ENCODE results near the gene DIP2C. TPM values are rescaled to one million over a fixed set of nuclear protein-coding genes. Genes with fewer than 3 reads are reported as not detected.

Gene DIP2C
- polyA plus RNA-seq, 1 of the 3 experiments (the other 2 are of a cell fraction): 8.7 TPM

DNA sequence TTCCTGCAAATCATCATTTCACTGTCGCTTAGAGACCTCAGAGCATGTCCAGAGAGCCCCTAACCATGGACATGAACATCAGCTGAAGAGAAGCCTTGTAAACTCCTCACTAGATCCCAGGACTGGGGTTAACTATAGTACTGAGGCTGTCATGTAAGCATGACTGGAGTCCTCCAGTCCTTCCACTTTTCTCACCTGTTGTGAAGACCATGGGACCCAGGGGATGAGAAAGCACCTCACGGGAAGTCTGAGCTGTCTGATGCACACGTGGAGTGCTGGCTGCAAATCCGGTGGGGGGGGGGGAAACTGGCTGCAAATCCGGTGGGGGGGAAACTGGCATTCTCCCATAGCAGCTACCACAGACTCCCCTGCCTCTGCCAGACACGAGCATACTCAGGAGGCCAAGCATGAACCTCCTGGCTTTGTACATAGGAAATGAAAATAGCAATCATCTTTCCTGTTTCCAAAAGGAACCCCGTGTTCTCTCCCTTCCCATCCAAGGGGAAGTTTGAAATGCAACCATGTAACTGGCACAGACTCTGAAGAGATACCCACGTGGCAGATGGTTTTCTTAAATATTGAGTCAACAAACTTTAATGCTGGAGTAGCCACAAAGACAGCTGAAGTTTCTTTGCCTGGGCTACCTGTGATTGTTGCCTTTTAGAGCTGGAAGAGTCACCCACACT, 292.8 kb downstream of the DIP2C start:
- no peak for DNase-seq
- POLR2A ChIA-PET: no interaction called here
- CTCF ChIA-PET: no interaction called here

More for the DNA sequence above, 292.8 kb downstream of the DIP2C start:
- Histone ChIP-seq H3K79me2 (ENCODE audit: insufficient read depth) (no peaks in the 10 kb centered on the region), H3K4me1 (ENCODE audit: control insufficient read depth in 1 of 2, insufficient read depth in 2 of 2, low read depth in 1 of 2, low read length in 1 of 2) (peaks cover 0 to 9% of the 10 kb centered on the region in 2 experiments; a peak in 1 of 4 replicates), H3K9me2 (no peaks in the 10 kb centered on the region), H4K20me1 (ENCODE audit: insufficient read depth) (no peaks in the 10 kb centered on the region), H3K27me3 (ENCODE audit: insufficient read depth) (no peaks in the 10 kb centered on the region), H3K9ac (no peak overlapping the region), H3K36me3 (replicated peaks in 1 of 2; ENCODE audit: control insufficient read depth in 1 of 2, insufficient read depth in 2 of 2, low read length in 1 of 2) (peaks cover 0 to under 1% of the 10 kb centered on the region in 2 experiments), H3F3A (replicated peaks; ENCODE audit: insufficient read depth) (no peaks in the 10 kb centered on the region), H3K27ac (ENCODE audit: low read depth in 2 of 2, low read length in 1 of 2) (no peak overlapping the region), H3K4me3 (ENCODE audit: low read depth in 2 of 2, low read length in 1 of 2) (no peak overlapping the region), H3K9me3 (no peaks in the 10 kb centered on the region), H2AFZ (ENCODE audit: low read depth) (no peak overlapping the region), H3K4me2 (no peak overlapping the region)
- no peak for TF ChIP-seq GABPA (IDR thresholded peaks at IDR 0.05; ENCODE audit: low read depth)
- no peak for TF ChIP-seq ELF1 (IDR thresholded peaks at IDR 0.05)
- TF ChIP-seq RFX5 (IDR thresholded peaks at IDR 0.05; ENCODE audit: low read length): no peak
- no peak for TF ChIP-seq YY1 (IDR thresholded peaks at IDR 0.05; ENCODE audit: low read depth)
- TF ChIP-seq, protein P1, sequence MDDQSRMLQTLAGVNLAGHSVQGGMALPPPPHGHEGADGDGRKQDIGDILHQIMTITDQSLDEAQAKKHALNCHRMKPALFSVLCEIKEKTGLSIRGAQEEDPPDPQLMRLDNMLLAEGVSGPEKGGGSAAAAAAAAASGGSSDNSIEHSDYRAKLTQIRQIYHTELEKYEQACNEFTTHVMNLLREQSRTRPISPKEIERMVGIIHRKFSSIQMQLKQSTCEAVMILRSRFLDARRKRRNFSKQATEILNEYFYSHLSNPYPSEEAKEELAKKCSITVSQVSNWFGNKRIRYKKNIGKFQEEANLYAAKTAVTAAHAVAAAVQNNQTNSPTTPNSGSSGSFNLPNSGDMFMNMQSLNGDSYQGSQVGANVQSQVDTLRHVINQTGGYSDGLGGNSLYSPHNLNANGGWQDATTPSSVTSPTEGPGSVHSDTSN (IDR thresholded peaks at IDR 0.05): no peak
- no peak for TF ChIP-seq NRF1 (IDR thresholded peaks at IDR 0.05; ENCODE audit: low read depth, low read length)
- TF ChIP-seq TEAD4 (IDR thresholded peaks at IDR 0.05; ENCODE audit: borderline replicate concordance, insufficient read depth): no peak
- no peak for TF ChIP-seq MXI1 (IDR thresholded peaks at IDR 0.05; ENCODE audit: low read depth, low read length)
- TF ChIP-seq EZH2phosphoT487 (IDR thresholded peaks at IDR 0.05; ENCODE audit: borderline replicate concordance, low read depth): no peak
- no peak for TF ChIP-seq EP300 (IDR thresholded peaks at IDR 0.05; ENCODE audit: borderline replicate concordance in 1 of 2, low read depth in 1 of 2, low read length in 1 of 2)
- no peak for TF ChIP-seq RCOR1 (IDR thresholded peaks at IDR 0.05; ENCODE audit: low read length)
- TF ChIP-seq SIN3A (IDR thresholded peaks at IDR 0.05; ENCODE audit: borderline replicate concordance, low read depth, low read length): no peak
- TF ChIP-seq SMC3 (IDR thresholded peaks at IDR 0.05; ENCODE audit: low read depth, low read length): no peak
- TF ChIP-seq RXRA (IDR thresholded peaks at IDR 0.05; ENCODE audit: borderline replicate concordance, low read depth): no peak
- no peak for TF ChIP-seq FOXM1 (IDR thresholded peaks at IDR 0.05; ENCODE audit: low read depth)
- TF ChIP-seq, protein P2, sequence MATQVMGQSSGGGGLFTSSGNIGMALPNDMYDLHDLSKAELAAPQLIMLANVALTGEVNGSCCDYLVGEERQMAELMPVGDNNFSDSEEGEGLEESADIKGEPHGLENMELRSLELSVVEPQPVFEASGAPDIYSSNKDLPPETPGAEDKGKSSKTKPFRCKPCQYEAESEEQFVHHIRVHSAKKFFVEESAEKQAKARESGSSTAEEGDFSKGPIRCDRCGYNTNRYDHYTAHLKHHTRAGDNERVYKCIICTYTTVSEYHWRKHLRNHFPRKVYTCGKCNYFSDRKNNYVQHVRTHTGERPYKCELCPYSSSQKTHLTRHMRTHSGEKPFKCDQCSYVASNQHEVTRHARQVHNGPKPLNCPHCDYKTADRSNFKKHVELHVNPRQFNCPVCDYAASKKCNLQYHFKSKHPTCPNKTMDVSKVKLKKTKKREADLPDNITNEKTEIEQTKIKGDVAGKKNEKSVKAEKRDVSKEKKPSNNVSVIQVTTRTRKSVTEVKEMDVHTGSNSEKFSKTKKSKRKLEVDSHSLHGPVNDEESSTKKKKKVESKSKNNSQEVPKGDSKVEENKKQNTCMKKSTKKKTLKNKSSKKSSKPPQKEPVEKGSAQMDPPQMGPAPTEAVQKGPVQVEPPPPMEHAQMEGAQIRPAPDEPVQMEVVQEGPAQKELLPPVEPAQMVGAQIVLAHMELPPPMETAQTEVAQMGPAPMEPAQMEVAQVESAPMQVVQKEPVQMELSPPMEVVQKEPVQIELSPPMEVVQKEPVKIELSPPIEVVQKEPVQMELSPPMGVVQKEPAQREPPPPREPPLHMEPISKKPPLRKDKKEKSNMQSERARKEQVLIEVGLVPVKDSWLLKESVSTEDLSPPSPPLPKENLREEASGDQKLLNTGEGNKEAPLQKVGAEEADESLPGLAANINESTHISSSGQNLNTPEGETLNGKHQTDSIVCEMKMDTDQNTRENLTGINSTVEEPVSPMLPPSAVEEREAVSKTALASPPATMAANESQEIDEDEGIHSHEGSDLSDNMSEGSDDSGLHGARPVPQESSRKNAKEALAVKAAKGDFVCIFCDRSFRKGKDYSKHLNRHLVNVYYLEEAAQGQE (IDR thresholded peaks at IDR 0.05; ENCODE audit: low read depth, low read length): no peak
- TF ChIP-seq, protein P3, sequence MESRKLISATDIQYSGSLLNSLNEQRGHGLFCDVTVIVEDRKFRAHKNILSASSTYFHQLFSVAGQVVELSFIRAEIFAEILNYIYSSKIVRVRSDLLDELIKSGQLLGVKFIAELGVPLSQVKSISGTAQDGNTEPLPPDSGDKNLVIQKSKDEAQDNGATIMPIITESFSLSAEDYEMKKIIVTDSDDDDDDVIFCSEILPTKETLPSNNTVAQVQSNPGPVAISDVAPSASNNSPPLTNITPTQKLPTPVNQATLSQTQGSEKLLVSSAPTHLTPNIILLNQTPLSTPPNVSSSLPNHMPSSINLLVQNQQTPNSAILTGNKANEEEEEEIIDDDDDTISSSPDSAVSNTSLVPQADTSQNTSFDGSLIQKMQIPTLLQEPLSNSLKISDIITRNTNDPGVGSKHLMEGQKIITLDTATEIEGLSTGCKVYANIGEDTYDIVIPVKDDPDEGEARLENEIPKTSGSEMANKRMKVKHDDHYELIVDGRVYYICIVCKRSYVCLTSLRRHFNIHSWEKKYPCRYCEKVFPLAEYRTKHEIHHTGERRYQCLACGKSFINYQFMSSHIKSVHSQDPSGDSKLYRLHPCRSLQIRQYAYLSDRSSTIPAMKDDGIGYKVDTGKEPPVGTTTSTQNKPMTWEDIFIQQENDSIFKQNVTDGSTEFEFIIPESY (IDR thresholded peaks at IDR 0.05; ENCODE audit: borderline replicate concordance, low read depth): no peak
- TF ChIP-seq, protein P4, sequence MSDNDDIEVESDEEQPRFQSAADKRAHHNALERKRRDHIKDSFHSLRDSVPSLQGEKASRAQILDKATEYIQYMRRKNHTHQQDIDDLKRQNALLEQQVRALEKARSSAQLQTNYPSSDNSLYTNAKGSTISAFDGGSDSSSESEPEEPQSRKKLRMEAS (IDR thresholded peaks at IDR 0.05; ENCODE audit: low read depth): no peak
- WGBS (ENCODE audit: low lambda C conversion rate): 90% methylated on average over 5 of the region's 8 CpGs
